Posterior vena cava (tissue), 2 donors: ENCODE data around the gene KPNA6. TPM values are rescaled to one million over a fixed set of nuclear protein-coding genes. Genes with fewer than 3 reads are reported as not detected.

Source experiments
- microRNA-seq, 2 donors: library from miRNA; unstranded; fragments of <30 nt; microRNA quantifications; one replicate each; pipeline ENCODE4 v1.2.0, GENCODE V29; 2020 to 2021; ENCODE audit warnings: borderline microRNAs expressed in 2 of 2
- total RNA-seq, 2 donors: library from RNA; stranded (reverse); fragmentation: NEBNext Ultra II Directional; extraction: Animal tissue kit (Norgen Biotek cat#: 25700); gene quantifications; one replicate each; pipeline ENCODE4 v1.2.1, GENCODE V29; 2021
- donor health status: DM: yes; HTN: yes; CAD: no.
- donor health status: DM: yes; HTN: yes; CAD: no.

The KPNA6 gene
- total RNA-seq, 2 donors from 2014 or later, result 60.7 to 66.3 TPM

Small RNAs within 50 kb of the gene (microRNA-seq; reads per million reads assigned to microRNA genes)
- 0 reads per million in 2 donors for gene MIR5585

Other genes with a start within 250 kb of the KPNA6 start
- gene PTP4A2, start 169.7 kb upstream of the KPNA6 start, total RNA-seq, result 100 to 1,000 TPM; 259 to 375 TPM
- 10 to 100 TPM; 68.8 to 71.5 TPM for gene KHDRBS1, start 94.2 kb upstream of the KPNA6 start, total RNA-seq
- 10 to 100 TPM; 11.5 to 14.5 TPM for gene TMEM39B, start 35.1 kb upstream of the KPNA6 start, total RNA-seq
- gene TXLNA, start 71.6 kb downstream of the KPNA6 start, total RNA-seq, result 10 to 100 TPM; 44.8 to 45.3 TPM
- 1 to 10 TPM; 7.5 to 8.3 TPM for gene CCDC28B, start 92.5 kb downstream of the KPNA6 start, total RNA-seq
- 1 to 10 TPM in 1 of 2 donors, under 1 TPM in 1; 0.33 to 1.1 TPM for gene IQCC, start 97.6 kb downstream of the KPNA6 start, total RNA-seq
- not detected for gene DCDC2B, start 101.0 kb downstream of the KPNA6 start, total RNA-seq
- gene TMEM234, start 114.3 kb downstream of the KPNA6 start, total RNA-seq, result 10 to 100 TPM; 12.7 to 15.9 TPM
- gene EIF3I, start 114.4 kb downstream of the KPNA6 start, total RNA-seq, result 100 to 1,000 TPM; 117 to 131 TPM
- 1 to 10 TPM; 8.6 to 9.2 TPM for gene FAM167B, start 139.2 kb downstream of the KPNA6 start, total RNA-seq
- gene LCK, start 143.2 kb downstream of the KPNA6 start, total RNA-seq, result 1 to 10 TPM; 1.1 to 1.3 TPM
- gene HDAC1, start 184.0 kb downstream of the KPNA6 start, total RNA-seq, result 10 to 100 TPM; 36.6 to 40.8 TPM
- 10 to 100 TPM; 40.9 to 43.9 TPM for gene MARCKSL1, start 228.2 kb downstream of the KPNA6 start, total RNA-seq